IPS-20b (cell line): Measurements from ENCODE around the gene RAB11FIP4.

ENCODE experiments used
- H3K27ac ChIP-seq: one replicate; pipeline ENCODE4 v1.5.1; 2013; ENCODE audit warnings: low read length
- H3K27me3 ChIP-seq: 2 replicates; pipeline ENCODE4 v1.6.1; 2013; ENCODE audit warnings: mild to moderate bottlenecking, low read length, inconsistent platforms; ENCODE audit not compliant: insufficient read depth
- H3K36me3 ChIP-seq: 2 replicates; pipeline ENCODE4 v1.6.1; 2013; ENCODE audit warnings: low read depth, mild to moderate bottlenecking, inconsistent platforms, low read length, moderate library complexity; ENCODE audit not compliant: insufficient read depth
- H3K4me1 ChIP-seq: 2 replicates; pipeline ENCODE4 v1.6.1; 2013; ENCODE audit warnings: mild to moderate bottlenecking, control low read depth, inconsistent platforms, low read length, moderate library complexity; ENCODE audit not compliant: insufficient read depth
- H3K4me3 ChIP-seq: 2 replicates; pipeline ENCODE4 v1.5.1; 2013; ENCODE audit warnings: mild to moderate bottlenecking, low read length, inconsistent platforms
- H3K9ac ChIP-seq: 2 replicates; pipeline ENCODE4 v1.6.1; 2013; ENCODE audit warnings: low read depth, mild to moderate bottlenecking, inconsistent platforms, low read length, moderate library complexity
- H3K9me3 ChIP-seq: 2 replicates; pipeline ENCODE4 v1.6.1; 2013; ENCODE audit warnings: mild to moderate bottlenecking, low read depth, low read length, inconsistent platforms; ENCODE audit not compliant: insufficient read depth

The RAB11FIP4 gene

DNA sequence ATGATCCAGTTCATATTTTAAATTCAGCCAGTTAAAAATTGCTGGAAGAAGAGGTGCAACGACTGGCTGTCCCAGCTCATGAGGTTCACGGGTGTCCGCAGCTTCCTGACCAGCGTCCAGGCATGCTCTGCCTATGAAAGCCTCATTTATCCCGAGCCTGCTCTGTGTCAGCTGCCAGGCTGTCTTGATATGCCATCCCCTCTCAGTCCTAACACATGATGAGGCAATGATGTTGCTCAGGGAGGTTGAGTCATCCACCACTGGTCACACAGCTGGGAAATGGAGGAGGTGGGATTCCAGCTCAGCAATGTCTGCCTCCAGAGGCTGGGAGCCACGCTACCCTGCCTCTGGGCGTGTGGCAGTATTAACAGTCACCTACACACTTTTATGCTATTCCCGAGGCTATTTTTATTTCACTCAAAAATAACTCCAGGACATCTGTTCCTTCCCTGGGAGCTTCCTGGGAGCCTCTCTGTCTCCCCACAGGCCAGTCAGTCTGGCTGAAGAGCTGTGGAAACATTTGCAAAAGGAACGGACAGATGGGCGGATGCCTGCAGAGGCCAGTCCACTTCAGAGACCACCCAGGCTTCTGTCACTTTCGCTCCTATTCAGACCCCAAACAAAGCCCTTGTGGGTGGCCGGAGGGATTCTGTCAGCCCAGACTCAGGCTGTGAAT lies 22.5 kb downstream of the RAB11FIP4 start:
- Histone ChIP-seq H3K4me1 (peaks cover 17% of the 10 kb centered on the region), H3K36me3 (no peaks in the 10 kb centered on the region), H3K9me3 (no peaks in the 10 kb centered on the region), H3K27ac (no peak overlapping the region), H3K9ac (no peak overlapping the region), H3K4me3 (no peak overlapping the region; the same call in 1 of the 2 replicates), H3K27me3 (no peaks in the 10 kb centered on the region; the same call in 1 of the 2 replicates)

DNA sequence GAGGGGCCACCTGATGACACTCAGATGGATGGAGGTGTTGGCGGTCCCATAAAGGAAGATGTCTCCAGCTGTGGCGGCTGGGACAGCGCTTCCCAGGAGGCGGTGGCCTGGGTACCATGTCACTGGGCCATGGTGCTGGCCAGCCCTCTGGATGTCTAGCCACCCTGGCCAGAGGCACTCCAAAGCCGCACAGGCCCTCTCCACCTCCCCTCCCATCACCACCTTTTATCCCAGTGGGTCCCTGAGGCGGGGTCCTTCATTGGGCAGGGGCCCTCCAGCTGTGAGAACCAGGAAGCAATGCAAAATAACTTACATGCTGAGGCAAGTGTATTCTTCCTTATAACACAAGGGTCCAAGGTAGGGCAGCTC lies 23.1 kb downstream of the RAB11FIP4 start:
- Histone ChIP-seq H3K4me1 (peaks cover 20% of the 10 kb centered on the region), H3K9me3 (no peaks in the 10 kb centered on the region), H3K4me3 (no peak overlapping the region), H3K27me3 (no peaks in the 10 kb centered on the region; the same call in 1 of the 2 replicates), H3K9ac (no peak overlapping the region), H3K36me3 (no peaks in the 10 kb centered on the region), H3K27ac (no peak overlapping the region)

DNA sequence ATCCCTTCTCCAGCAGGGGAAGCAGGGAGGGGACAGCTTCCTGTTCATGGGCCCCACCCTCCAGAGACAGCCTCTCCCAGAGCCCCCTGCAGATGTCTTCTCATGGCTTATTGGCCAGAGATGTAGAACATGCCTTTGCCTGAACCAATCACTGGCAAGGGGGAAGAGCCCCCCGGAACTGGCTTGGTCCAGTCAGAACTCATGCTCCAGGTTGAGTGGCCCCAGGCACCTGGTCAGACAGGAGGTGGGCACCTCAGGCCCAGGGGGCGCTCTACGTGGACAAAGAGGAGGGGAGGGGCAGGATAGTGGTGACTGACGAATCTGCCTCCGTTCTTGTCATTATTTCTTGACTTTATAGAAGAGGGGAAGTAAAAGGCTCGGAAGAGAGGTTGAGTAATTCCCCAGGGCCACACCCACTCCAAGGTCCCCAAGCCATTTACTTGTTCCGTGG lies 23.6 kb downstream of the RAB11FIP4 start:
- no peak overlapping the region for H3K4me3 ChIP-seq
- peaks cover 20% of the 10 kb centered on the region for H3K4me1 ChIP-seq
- H3K9me3 ChIP-seq: no peaks in the 10 kb centered on the region
- H3K27ac ChIP-seq: no peak overlapping the region
- H3K27me3 ChIP-seq: no peaks in the 10 kb centered on the region; the same call in 1 of the 2 replicates
- no peak overlapping the region for H3K9ac ChIP-seq
- no peaks in the 10 kb centered on the region for H3K36me3 ChIP-seq

DNA sequence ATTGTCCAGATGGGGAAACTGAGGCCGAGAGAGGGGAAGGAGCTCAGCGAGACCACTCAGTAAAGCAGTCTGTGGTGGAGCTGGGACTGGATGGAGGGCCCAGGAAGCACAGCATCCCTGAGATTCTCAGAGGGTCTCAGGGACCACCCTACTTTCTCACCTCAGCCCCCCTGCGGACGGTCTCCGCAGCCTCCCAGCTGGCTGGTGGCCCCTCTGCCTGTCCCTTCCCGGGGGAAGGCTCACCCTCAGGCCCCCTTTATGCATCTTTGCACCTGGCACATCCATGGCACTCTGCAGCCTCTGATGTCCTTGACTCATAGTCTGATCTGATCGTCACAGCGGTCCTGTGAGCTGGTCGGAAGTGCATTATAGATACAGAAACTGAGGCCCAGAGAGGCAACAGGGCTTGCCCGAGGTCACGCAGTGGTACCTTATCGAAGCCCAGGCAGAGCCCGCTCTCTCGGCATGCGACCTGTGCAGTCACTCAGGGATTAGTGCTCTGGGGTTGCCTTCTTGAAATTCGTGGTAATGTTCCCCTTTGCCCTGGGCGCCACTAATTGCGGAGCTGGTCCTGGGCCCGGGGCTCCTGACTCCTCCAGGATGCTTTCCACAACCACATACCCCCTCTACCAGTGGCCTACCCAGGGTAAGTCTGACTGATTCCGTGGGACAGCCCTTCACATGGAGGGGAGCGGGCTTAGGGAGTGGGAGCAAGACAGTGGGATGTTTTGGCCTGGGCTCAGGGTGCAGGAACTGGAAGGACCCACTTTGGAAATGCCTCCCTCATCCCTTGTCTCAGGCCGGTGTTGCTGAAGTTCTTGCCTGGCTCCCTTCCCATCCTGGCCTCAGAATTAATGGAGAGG lies 24.4 kb downstream of the RAB11FIP4 start:
- Histone ChIP-seq H3K27me3 (no peaks in the 10 kb centered on the region; the same call in 1 of the 2 replicates), H3K4me3 (no peak overlapping the region), H3K9me3 (no peaks in the 10 kb centered on the region), H3K9ac (no peak overlapping the region), H3K4me1 (peaks cover 20% of the 10 kb centered on the region), H3K27ac (no peak overlapping the region), H3K36me3 (no peaks in the 10 kb centered on the region)

DNA sequence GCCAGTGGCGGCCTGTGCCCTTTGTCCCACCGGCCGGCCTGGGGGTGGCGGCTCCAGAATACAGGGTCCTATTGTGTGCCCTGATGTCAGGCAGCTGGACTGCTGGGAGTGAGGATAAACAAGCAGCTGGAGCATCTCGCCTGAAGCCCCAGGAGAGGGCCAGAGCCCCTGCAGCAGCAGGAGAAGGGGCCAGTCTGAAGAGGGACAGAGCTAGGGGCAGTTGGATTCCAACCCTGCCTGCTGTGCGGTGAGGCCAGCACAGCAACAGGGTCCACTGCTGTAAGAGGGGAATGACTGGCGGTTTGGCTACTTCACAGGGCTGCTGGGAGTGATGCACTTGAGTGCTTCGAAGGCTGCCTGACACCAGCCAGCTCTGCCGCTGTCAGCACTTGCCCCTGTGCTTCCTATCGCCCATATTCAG lies 25.0 kb downstream of the RAB11FIP4 start:
- Histone ChIP-seq H3K27ac (no peak overlapping the region), H3K4me3 (no peak overlapping the region), H3K4me1 (peaks cover 20% of the 10 kb centered on the region), H3K9ac (no peak overlapping the region), H3K9me3 (no peaks in the 10 kb centered on the region), H3K27me3 (no peaks in the 10 kb centered on the region; the same call in 1 of the 2 replicates), H3K36me3 (no peaks in the 10 kb centered on the region)

DNA sequence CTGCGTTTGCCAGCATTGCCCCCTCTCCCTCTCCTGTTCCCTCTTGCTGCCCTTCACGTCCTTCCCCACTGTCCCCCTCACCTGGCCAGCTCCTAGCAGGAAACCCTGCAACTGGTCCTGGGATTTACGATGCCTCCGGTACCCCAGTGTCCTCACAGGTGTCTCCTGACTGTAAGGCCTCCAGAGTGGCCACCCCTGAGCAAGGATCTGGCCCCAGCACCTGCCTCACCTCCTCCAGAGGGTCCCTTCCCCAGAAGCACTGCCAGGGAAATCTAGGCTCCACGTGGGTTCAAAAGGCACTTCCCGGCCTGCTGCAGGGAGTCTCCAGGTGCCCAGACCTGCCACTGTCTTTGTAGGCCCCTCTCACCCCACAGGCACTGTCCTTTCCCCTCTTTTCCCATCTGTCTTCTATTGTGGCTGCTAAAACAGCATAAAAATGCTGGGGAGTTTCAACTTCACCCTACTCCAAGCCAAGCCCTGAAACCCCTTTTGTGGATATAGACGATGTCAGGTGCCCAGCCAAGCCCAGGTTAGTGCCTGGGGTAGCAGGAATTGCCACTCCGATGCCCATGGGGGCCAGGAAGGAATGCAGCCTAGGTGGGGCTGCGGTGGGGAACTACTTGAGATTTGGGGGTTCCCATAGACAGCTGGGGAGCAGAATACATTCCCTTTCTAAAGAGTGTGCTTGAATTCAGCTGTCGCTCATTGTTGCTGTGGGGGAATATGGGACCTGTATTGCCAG lies 25.7 kb downstream of the RAB11FIP4 start:
- H3K36me3 ChIP-seq: no peaks in the 10 kb centered on the region
- H3K4me3 ChIP-seq: no peak overlapping the region
- H3K27ac ChIP-seq: no peak overlapping the region
- H3K4me1 ChIP-seq: peaks cover 20% of the 10 kb centered on the region
- no peak overlapping the region for H3K9ac ChIP-seq
- no peaks in the 10 kb centered on the region for H3K9me3 ChIP-seq
- H3K27me3 ChIP-seq: no peaks in the 10 kb centered on the region; the same call in 1 of the 2 replicates

DNA sequence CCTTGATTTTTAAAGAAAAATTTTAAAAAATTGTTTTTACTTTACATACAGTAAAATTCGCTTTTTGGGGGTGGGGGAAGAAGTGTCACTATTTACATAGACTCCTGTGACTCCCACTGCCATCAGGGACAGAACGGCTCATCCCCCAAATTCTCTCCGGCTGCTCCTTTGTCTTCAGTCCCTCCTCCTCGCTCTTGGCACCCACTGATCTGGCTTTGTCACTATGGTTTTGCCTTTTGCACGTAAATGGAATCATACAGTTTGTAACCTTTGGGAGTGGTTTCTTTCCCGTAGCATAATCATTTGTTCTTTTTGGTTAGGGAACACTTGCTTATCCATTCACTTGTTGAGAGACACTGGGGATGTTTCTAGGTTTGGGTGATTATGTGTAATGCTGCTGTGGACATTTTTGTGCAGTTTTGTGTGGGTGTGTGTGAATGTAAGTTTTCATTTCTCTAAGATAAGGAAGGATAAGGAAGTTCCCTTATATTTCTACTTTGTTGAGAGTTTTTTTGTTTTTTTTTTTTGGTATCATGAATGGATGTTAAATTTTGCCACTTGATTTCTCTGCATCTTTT lies 27.4 kb downstream of the RAB11FIP4 start:
- no peak overlapping the region for H3K9ac ChIP-seq

DNA sequence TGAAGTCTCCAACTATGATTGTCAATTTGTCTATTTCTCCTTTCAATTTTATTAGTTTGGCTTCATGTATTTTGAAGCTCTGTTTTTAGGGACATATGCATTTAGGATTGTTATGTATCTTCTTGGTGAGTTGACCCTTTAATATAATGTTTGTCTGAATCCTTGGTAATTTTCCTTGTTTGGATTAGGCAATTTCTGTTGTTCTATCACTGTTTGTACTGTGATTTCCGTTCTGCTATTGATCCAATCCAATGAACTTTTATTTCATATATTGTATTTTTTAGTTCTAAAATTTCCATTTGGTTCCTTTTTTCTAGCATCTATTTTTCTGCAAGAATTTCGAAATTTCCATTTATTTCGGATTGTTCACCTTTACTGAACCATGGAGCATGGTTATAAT lies 31.0 kb downstream of the RAB11FIP4 start:
- peaks cover 13% of the 10 kb centered on the region for H3K4me1 ChIP-seq
- H3K27me3 ChIP-seq: no peaks in the 10 kb centered on the region
- no peaks in the 10 kb centered on the region for H3K36me3 ChIP-seq
- H3K9me3 ChIP-seq: no peaks in the 10 kb centered on the region
- no peak overlapping the region for H3K9ac ChIP-seq
- no peak overlapping the region for H3K27ac ChIP-seq
- no peak overlapping the region for H3K4me3 ChIP-seq

More for the DNA sequence above, 27.4 kb downstream of the RAB11FIP4 start:
- H3K27me3 ChIP-seq: no peaks in the 10 kb centered on the region; the same call in 1 of the 2 replicates
- H3K27ac ChIP-seq: no peak overlapping the region
- no peaks in the 10 kb centered on the region for H3K36me3 ChIP-seq
- H3K9me3 ChIP-seq: no peaks in the 10 kb centered on the region
- peaks cover 12% of the 10 kb centered on the region for H3K4me1 ChIP-seq
- H3K4me3 ChIP-seq: no peak overlapping the region

DNA sequence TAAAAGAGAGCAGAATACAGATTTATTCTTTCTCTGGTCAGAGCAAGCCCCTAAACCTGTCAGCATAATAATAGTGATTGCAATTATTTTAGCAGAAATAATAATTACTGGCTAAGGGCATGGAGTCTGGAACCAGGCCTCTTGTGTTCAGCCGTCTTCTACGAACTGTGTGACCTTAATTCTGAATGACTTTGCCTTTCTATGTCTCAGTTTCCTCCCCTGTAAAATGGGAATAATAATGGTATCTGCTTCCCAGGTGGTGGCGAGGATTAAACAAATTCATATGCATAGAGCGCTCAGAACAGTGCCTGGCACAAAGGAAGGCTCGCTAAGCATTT lies 33.4 kb downstream of the RAB11FIP4 start:
- Histone ChIP-seq H3K27ac (no peak overlapping the region), H3K9me3 (no peaks in the 10 kb centered on the region), H3K27me3 (no peaks in the 10 kb centered on the region), H3K36me3 (no peaks in the 10 kb centered on the region), H3K4me3 (no peak overlapping the region), H3K9ac (no peak overlapping the region), H3K4me1 (peaks cover 7% of the 10 kb centered on the region; the same call in 1 of the 2 replicates)

DNA sequence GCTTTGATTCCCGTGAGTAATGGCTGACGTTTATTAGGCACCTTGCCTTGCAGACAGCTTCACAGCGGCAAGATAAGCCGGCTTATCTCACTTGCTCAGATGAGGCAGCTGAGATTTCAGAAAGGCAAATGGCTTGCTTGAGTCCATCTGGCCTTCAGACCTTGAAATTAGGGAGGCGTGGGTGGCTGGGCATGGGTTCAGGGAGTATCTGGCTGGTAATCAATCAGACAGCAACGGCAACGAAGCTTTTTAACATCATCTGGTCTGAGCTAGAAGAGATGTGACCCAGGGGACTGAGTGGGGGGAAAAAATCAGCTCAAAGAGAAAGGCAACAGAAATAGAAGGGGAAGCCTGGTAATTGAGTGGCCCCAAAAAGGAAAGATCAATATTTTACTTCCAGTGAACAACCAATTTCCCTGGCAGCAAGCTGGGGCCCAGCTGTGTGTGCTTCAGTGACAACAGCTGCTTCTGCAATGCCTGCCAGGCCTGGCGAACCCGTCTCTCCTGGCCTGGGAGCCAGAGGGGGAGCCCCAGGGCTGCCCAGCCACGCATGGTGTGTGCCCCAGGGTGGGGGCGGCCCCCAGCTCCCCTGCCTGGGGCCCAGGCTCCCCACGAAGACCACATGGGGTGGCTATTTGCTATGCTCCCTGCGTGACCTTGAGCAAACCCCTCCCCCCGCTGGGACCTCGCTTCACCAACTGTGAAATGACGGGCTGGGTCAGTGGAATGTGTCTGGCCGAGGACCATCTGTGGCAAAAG lies 34.0 kb downstream of the RAB11FIP4 start:
- Histone ChIP-seq H3K36me3 (no peaks in the 10 kb centered on the region), H3K4me1 (peaks cover 7% of the 10 kb centered on the region; the same call in 1 of the 2 replicates), H3K9me3 (no peaks in the 10 kb centered on the region), H3K4me3 (no peak overlapping the region), H3K27me3 (no peaks in the 10 kb centered on the region), H3K27ac (no peak overlapping the region), H3K9ac (no peak overlapping the region)

DNA sequence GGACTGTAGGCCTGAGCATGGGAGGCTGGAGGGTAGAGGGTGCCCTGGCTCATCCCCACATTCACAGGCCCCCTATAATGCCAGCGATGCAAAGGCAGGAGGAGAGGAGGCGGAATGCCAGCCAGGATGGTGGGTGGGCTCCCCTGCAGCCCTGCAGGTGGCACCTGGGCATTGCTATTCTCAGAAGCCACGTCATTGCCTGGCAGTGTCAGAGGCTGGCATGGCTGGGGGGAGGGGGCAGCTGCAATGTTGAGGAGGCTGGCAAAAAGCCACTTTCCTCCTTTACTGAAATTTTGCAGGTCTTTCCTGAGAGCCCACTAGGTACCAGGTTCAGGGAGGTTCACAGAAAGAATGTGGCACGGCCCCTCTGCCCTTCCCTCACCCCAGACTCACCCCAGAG lies 36.2 kb downstream of the RAB11FIP4 start:
- H3K27me3 ChIP-seq: no peaks in the 10 kb centered on the region
- peaks cover 10% of the 10 kb centered on the region; the same call in 1 of the 2 replicates for H3K4me1 ChIP-seq
- no peak overlapping the region for H3K4me3 ChIP-seq
- no peaks in the 10 kb centered on the region for H3K36me3 ChIP-seq
- no peaks in the 10 kb centered on the region for H3K9me3 ChIP-seq
- H3K27ac ChIP-seq: no peak overlapping the region
- no peak overlapping the region for H3K9ac ChIP-seq
